GM19043 (cell line): Measurements from ENCODE around the gene ARID5B.
"Not testable (repeated sequence)": the region's sequence is repeated elsewhere in the genome, so short reads cannot be mapped to it uniquely, and the experiment has no call there.

Experiments
- ATAC-seq: cut with Tn5 transposase; IDR thresholded peaks from one replicate; pipeline ENCODE4 v1.9.1; 2021; ENCODE audit warnings: low read depth; ENCODE audit not compliant: unreplicated experiment

ARID5B gene

GRCh38 chr10:61900829-61901792 lies at the start of gene ARID5B:
ARID5B (plus strand) TSS chr10:61901699; CDS start chr10:61901710, 11 bp downstream.
- no peak for ATAC-seq

DNA sequence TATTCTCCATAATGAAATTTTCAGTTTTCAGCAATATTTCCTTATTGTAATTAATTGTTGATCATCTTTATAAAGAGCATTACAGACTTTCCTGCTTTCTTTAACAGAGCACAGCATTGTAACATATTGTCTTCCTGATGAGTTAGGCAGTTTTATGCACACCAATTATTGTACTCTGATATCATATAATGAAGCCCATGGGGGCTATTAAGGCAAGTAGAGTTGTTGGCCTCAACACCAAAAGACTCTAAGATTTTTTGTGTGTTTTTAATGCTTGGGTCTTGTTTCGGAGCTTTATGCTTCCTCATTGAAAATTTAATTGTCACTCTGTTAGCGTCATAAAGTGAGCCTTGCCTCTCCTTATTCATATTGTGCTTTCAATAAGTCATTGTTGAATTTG lies 49.2 kb upstream of the ARID5B start:
- no peak for ATAC-seq

DNA sequence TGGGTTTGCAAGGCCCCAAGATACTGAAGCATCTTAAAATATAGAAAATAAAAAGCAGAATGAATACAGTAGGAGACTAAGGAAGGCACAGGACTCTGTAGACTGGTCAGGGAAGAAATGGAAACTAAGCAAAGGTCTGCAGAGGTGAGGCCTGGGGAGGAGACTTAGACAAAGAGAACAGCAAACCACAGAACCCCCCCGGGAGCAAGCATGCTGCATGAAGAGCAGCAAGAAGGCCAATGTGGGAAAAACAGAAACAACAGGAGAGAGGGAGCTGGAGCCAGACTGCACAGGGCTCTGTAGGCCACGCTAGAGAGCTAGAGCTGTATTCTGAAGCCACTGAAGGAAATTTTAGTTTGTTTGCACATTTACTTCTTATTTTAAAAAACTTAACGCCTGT lies 45.7 kb upstream of the ARID5B start:
- no peak for ATAC-seq

- no peak for ATAC-seq
Observed at GRCh38 chr10:61857746-61858145, 43.8 kb upstream of the ARID5B start.

- ATAC-seq = no peak
Observed at GRCh38 chr10:61859786-61860185, 41.7 kb upstream of the ARID5B start.

GRCh38 chr10:61860964-61861758 lies 40.3 kb upstream of the ARID5B start:
- no peak for ATAC-seq

GRCh38 chr10:61863981-61864380 lies 37.5 kb upstream of the ARID5B start:
- no peak for ATAC-seq

DNA sequence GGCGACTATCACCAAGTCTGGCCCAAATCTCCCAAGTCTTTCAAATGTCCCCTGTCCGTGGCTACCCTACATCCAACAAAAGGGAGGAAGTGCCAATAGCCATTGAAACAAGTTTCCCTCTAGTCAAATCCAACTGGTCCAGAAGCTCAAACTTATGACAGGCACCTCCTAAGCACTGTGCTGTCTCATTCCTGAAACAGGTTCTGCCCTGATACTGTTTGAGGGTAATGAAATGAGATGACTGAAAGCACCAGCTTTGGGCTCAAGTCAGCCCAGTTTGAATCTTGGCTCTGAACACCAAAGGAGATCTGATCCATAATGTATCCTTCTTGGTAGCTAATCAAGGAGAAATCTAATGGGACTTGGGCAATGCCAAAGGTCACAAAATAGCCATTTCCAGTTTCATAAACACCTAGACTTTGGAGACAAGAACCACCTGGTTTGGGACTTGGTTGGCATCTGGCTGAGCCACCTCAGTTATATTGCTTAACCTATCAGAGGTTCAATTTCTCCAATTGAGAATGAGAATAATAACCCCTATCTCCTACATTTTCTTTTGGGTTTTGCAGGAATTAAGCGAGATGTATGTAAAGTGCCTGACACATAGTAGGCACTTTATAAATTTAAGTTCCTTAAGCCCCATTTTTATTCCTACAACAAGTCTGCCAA lies 34.7 kb upstream of the ARID5B start:
- no peak for ATAC-seq

DNA sequence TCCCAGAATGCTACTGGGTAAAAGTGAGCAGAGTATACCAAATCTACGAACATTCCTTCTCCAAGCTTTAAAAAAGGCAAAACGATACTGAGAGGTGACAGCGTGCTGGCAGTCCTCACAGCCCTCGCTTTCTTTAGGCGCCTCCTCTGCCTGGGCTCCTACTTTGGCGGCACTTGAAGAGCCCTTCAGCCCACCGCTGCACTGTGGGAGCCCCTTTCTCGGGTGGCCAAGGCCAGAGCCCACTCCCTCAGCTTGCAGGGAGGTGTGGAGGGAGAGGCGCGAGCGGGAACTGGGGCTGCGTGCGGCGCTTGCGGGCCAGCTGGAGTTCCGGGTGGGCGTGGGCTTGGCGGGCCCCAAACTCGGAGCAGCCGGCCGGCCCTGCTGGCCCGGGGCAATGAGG lies 34.1 kb upstream of the ARID5B start:
- not testable (repeated sequence) for ATAC-seq

DNA sequence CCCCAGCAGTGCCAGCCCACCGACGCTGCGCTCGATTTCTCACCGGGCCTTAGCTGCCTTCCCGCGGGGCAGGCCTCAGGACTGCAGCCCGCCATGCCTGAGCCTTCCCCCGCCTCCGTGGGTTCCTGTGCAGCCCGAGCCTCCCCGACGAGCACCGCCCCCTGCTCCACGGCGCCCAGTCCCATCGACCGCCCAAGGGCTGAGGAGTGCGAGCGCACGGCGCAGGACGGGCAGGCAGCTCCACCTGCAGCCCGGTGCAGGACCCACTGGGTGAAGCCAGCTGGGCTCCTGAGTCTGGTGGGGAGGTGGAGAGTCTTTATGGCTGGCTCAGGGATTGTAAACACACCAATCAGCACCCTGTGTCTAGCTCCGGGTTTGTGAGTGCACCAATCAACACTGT lies 33.7 kb upstream of the ARID5B start:
- not testable (repeated sequence) for ATAC-seq

- no peak for ATAC-seq
Observed at GRCh38 chr10:61869041-61869675, 32.3 kb upstream of the ARID5B start.

DNA sequence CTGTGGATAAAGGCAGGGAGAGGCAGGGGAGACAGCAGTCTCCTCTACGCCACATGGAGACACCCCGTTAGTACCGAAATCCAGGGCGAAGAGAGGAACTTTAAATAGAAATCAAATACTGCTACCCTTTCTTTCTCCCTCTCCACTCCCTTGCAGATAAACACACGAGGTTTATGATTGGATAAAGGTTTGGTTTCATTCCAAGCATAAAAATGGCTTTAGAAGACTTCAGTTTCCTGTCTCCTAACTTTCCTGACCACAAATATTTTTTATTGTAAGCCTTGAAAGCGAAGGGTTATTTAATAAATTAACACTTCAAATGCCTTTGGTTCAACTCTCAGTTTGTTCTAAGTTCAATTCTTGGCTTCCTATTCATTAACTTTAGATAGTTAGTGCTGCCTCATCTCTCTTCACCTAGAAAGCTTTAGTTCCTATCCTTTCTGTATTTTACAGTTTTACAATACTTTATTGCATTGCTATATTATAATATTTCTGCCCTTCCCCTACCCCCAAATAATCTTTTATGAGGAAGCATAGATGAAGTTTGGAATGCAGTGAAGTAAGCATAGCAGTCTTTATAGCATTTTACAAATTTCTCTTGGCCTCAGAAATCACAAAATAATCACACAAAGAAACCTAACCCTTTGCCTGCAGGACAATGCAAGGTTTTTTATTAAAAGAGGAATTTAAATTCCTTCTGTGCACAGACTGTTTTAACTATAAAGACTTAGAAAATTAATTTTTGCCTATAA lies 31.5 kb upstream of the ARID5B start:
- ATAC-seq = no peak

GRCh38 chr10:61870526-61870895 lies 31.0 kb upstream of the ARID5B start:
- no peak for ATAC-seq

DNA sequence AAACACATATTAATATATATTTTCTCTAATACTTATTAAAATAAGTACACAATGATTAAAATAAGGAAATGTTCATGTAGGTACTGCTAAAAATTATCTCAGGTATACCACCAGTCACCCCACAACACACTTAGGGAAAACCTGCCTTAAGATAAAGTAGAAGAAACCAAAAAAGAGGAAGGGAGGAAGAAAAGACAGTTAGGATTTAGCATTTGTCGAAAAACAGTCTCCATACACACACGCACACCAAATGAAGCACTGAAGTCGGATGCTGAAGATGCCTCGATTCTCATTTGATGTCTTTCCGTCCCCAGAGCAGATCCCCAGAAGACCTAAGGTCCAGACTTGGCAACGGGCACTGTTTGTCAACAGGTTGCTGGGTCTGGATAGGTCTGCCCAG lies 30.0 kb upstream of the ARID5B start:
- no peak for ATAC-seq

- ATAC-seq = no peak
Observed at GRCh38 chr10:61877887-61878739, 23.4 kb upstream of the ARID5B start.

DNA sequence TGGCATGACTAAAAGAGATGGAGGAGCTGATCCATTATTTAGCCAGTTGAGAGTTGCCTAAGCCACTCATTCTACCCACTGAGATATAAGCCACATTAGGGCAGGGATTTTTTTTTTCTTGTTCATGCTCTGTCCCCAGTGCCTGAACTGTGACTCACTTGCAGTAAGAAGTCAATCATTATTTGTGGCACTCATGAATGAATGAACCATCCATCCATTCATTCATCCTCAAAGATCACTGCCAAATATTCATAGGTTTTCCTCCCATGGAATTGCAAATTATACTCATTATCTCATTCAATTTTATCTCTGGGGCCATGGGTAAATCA lies 22.8 kb upstream of the ARID5B start:
- ATAC-seq = no peak

DNA sequence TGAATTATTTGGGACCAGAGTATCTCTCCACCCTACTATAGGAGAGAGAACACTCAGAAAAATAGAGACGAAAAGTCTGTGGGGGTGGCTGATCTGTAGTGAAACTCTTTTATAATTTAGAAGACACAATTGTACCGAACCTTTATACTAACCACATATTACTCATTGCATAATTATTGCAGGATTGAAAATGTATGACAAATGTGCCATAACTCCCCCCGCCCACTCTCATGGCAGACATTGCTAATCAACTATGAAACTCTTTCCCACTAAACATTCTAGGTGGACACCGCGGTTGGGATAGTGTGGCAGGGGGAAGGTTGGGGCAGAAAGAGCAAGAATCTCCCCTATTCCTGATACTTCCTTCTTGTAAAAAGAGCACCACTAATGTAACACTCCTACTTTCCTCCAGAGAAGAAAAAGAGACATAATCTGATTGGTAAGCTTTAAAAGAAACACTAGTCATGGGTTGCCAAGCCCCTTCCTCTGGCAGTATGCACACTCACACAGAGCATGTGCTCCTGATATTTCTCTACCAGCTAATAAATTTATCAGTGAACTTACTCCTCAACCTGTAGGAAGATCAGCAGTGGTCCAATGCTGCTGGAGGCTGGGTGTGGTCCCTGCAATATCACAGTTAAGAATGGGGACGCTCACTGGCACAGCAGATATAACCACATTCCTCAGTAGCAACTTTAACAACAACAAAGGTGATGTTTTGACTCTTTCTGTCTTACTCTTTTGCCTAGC lies 18.7 kb upstream of the ARID5B start:
- no peak for ATAC-seq

DNA sequence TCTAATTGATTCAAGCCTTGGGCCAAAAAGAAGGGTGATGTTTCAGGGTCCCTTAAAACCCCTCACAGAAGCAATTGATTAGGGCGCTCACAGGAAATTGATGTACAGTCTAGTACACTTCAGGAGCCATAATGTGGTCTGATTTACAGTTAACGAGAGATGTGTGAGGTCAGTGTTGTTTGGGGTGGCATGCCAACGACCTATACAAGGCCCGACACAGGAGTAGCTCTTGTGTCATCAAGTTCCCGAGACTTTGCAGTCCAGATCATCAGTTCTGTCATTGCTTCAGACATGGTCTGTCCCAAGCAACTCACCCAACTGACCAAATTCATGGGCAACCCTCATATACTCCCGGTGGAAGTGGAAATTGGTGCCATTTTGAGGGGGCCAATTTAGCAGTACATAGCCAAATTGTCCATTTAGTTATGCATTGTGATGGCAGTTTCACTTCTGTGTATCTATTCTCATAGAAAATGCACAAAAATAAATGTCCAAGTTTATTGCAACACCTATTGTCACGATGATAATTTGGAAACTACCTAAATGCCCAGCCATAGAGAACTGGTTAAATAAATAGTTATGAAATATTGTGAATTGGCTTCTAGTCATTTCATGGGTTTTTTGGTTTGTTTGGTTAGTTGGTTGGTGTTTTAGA lies 18.0 kb upstream of the ARID5B start:
- ATAC-seq = no peak
